GM21717 (cell line): ENCODE measurements around the gene MOSPD3.
"Not testable (repeated sequence)": the region's sequence is repeated elsewhere in the genome, so short reads cannot be mapped to it uniquely, and the experiment has no call there.

Source experiments
- ATAC-seq: cut with Tn5 transposase; IDR thresholded peaks from one replicate; pipeline ENCODE4 v1.9.1; 2021; ENCODE audit warnings: mild to moderate bottlenecking, moderate library complexity; ENCODE audit not compliant: unreplicated experiment

MOSPD3 gene

DNA sequence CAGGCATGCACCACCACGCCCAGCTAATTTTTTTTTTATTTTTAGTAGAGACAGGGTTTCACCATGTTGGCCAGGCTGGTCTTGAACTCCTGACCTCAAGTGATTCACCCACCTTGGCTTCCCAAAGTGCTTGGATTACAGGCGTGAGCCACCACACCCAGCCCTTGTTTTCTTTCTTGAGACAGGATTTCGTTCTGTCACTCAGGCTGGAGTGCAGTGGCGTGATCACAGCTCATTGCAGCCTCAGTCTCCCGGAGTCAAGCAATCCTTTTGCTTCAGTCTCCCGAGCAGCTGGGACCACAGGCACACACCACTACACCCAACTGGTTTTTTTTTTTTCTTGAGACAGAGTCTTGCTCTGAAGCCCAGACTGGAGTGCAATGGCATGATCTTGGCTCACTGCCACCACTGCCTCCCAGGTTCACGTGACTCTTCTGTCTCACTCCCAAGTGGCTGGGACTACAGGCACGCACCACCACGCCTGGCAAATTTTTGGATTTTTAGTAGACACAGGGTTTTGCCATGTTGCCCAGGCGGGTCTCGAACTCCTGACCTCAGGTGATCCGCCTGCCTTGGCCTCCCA is 49.9 kb downstream of the MOSPD3 start:
- ATAC-seq = not testable (repeated sequence)
